Activated CD4-positive, CD25-positive, alpha-beta regulatory T cell treated with anti-CD3 and anti-CD28 coated beads, Interleukin-2, amount 50 U/mL, for 16 hours (primary cell): ENCODE measurements around the gene TBC1D3I.
"Not testable (repeated sequence)": the region's sequence is repeated elsewhere in the genome, so short reads cannot be mapped to it uniquely, and the experiment has no call there.

Source experiments
- DNase-seq: peaks from one replicate; pipeline ENCODE4 v3.0.0-alpha.2; 2020; ENCODE audit warnings: low read depth, low spot score

TBC1D3I gene

GRCh38 chr17:36206486-36206821 lies 57.9 kb downstream of the TBC1D3I start:
- DNase-seq, result not testable (repeated sequence)

GRCh38 chr17:36205637-36206485 lies 58.5 kb downstream of the TBC1D3I start:
- DNase-seq, result no peak

DNA sequence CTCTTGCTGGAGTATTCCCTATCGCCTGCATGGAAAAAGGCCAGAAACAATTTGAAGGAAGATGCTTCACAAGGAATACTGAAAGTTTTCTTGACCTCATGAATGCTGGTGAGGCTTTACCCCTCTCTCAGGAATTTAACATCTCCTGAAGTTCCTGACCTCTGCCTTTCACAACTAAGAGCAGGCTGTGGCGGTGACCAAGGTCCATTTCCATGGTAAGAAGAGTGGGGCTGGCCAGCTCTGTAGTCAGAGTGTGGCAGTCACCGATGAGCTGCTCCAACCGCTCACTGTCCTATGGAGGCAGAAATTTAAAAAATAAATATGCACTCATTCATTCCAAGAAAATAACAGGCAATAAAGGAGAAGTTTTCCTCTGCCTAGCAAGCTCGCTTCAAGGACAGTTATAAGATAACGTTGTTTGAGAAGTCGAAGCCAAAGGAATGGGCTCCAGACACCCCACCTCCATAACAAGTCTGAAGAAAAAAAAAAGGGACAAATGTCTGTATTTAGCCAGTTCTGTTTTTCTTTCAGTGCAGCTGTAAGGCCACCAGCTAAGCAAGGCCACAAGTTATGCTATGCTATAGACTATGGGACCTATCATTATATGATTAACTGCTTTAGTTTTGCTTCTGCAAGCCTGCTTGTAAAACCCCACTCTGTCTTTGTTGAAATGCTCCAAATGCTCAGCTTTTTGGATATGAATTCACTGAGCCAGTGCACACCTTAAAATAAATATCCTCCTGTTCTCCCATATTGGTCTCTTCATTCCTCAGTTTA lies 59.5 kb downstream of the TBC1D3I start:
- no peak for DNase-seq
